Islet precursor cell (in vitro differentiated cells): Measurements from ENCODE around the gene PTCD1.

Experiments
- DNase-seq: peaks from one replicate; pipeline ENCODE4 v3.0.0-alpha.2; 2018

PTCD1 gene

DNA sequence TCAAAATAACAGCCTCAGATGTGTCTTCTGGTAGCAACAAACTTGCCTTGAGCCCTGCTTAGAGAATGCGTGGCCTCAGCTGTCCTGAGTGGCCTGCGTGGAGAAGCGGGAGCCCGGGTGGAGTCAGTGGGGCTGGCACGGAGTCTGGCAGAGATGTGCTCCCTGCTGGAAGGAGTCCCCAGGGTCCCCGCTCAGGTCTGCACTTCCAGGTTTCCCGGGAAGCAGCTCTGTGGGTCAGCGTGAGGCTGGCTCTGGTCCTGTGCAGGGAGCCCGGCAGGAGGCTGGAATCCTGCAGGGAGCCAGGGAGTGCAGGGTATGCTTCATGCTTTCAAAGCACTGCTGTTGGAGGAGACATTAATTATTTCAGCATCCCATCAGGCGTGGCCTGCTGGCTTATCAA, 10.3 kb upstream of the PTCD1 start:
- DNase-seq, result no peak

DNA sequence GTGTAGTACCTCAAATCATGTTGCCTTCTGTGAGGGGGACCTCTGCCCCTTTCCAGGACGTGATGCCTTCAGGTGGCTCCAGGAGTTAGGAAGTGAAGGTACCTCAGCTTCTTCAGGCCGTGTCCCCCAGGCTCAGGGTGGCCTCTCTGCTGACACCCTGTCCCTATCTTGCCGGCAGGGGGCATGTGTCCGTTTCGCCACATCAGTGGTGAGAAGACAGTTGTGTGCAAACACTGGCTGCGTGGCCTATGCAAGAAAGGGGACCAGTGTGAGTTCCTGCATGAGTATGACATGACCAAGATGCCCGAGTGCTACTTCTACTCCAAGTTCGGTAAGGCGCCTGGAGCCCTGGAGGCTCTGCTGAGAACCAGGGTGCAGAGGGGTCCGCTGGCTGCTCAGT, 9.3 kb upstream of the PTCD1 start:
- no peak for DNase-seq

GRCh38 chr7:99446096-99446495, 7.5 kb upstream of the PTCD1 start:
- DNase-seq, result no peak

DNA sequence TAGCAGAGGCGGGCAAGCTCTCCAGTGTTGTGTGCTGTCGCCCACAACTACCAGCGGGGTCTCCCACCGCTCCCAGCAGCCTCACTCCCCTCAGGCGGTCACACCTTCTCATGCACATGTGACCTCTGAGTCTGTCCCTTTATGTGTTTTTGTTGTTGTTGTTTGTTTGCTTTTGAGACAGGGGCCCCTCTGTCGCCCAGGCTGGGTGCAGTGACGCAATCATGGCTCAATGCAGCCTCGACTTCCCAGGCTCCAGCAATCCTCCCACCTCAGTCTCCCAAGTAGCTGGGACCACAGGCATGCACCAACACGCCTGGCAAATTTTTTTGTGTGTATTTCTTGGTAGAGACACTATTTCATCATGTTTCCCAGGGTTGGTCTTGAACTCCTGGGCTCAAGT, 1.6 kb upstream of the PTCD1 start:
- DNase-seq, result peak; percentile 70

DNA sequence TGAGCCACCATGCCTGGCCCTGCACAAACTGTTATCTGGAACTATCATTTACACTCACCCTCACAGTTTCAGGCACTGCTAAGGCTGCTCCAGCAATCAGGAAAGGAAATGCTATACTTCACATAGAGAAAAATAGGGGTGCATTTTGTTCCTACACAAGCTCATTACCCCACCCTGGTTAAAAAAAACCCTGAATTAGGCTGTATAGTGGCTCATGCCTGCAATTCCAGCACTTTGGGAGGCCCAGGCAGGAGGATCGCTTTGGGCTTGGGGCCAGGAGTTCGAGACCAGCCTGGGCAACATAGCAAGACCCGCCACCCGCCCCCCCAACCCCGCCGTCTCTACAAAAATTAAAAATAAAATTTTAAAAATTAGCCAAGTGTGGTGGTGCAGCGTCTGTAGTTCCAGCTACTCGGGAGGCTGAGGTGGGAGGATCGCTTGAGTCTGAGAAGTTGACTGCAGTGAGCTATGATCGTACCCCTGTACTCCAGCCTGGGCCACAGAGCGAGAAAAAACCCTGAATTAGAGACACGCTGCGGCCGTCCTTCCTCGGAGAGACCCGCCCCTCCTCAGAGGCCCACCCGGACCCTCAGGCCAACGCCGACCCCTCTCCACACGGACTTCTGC, 539 bp downstream of the PTCD1 start:
- no peak for DNase-seq

GRCh38 chr7:99433158-99433557, 5.4 kb downstream of the PTCD1 start:
- no peak for DNase-seq

DNA sequence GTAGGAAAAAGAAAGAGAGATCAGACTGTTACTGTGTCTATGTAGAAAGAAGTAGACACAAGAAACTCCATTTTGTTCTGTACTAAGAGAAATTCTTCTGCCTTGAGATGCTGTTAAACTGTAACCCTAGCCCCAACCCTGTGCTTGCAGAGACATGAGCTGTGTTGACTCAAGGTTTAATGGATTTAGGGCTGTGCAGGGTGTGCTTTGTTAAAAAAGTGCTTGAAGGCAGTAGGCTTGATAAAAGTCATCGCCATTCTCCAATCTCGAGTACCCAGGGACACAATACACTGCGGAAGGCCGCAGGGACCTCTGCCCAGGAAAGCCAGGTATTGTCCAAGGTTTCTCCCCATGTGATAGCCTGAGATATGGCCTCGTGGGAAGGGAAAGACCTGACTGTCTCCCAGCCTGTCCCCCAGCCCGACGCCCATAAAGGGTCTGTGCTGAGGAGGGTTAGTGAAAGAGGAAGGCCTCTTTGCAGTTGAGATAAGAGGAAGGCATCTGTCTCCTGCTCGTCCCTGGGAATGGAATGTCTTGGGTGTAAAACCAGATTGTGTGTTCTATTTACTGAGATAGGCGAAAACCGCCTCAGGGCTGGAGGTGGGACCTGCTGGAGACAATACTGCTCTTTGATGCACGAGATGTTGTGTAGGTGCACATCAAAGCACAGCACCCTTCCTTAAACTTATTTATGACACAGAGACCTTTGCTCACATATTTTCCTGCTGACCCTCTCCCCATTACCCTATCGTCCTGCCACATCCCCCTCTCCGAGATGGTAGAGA, 6.7 kb downstream of the PTCD1 start:
- DNase-seq, result peak; percentile 99

DNA sequence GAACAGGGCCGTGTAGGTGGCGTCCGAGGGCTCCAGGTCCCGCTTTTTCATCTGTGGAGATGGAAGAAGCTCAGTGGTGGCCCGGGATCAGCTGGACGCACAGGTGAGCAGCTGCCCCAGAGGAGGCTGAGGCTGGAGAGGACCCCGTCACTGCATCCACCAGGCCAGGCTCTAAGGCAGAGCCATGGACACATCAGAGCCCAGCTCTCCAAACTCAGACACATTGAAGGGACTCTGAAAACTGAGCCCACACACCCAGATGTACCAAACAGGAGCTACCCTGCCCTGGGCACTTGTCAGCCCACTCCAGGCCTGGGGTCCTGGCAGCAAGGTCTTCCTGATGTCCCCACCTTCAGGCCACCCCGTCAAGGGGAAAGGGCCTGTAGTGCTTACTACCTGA, 8.8 kb downstream of the PTCD1 start:
- no peak for DNase-seq

- no peak for DNase-seq
These were observed 9.5 kb downstream of the PTCD1 start for GRCh38 chr7:99428972-99429566.

- DNase-seq, result no peak
These were observed 13.5 kb downstream of the PTCD1 start for GRCh38 chr7:99424932-99425730.

GRCh38 chr7:99422625-99423024, 16.0 kb downstream of the PTCD1 start:
- DNase-seq, result no peak

DNA sequence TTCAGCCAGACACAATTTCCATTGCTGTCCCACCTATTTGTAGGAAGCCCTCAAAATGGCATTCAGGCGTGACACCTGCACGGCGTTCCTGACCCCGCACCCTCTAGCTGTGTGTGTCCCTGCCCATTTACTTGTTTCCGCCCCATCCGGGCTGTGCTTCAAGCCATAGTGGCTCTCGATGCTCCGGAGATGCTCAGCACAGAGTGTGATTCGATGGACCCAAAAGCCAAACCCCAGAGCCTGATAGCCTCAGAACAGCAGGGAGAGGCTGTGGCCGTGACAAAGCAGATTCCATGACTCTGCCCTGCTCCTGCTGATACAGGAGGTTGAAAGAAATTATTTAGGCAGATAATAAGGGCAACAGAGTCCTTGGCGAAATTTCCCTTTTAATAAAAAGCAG, 16.4 kb downstream of the PTCD1 start:
- peak; percentile 46 for DNase-seq

DNA sequence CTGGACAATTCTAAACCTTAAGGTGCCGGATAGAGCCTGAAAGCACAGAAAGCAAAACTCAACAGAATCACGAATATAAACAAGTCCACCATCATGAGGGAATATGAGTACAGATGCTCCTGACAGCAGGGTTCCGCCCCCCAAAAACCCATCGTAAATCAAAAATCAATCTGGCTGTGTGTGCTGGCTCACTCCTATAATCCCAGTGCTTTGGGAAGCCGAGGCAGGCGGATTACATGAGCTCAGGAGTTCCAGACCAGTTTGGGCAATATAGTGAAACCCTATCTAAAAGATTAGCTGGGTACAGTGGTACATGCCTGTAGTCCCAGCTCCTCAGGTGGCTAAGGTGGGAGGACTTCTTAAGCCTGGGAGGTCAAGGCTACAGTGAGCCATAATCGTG, 17.6 kb downstream of the PTCD1 start:
- no peak for DNase-seq

- DNase-seq, result no peak
These were observed 18.4 kb downstream of the PTCD1 start for GRCh38 chr7:99420213-99420612.

DNA sequence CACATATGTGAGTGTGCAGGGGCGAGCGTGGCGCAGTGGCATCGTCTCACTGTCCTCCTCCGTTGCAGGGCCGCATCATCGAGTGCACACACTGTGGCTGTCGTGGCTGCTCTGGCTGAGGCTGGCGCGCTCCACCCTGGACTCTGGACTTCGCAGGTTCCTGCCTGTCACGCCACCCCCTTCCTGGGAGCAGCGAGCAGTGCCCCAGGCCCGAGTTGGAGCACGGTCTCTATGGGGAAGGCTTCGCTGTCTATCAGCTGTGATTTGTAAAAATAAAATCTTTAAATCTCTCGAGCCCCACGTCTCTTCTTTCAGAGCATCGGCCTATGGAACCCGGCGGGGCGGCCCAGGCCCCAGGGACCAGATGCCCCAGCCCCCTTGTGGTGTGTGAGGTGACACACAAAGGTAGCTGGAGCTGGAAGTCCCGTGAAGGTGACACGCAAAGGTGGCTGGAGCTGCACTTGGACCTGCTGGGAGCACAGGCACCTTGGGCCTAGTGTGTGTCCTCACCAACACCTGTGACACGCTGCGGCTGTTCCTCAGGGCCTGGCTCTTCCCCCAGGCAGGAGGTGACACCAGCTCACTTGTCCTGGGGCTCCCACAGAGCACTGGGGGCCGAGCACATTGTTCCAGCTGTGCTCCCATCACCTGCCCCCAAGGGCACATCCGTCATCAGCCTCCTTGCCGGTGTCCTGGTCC, 19.1 kb downstream of the PTCD1 start:
- no peak for DNase-seq

DNA sequence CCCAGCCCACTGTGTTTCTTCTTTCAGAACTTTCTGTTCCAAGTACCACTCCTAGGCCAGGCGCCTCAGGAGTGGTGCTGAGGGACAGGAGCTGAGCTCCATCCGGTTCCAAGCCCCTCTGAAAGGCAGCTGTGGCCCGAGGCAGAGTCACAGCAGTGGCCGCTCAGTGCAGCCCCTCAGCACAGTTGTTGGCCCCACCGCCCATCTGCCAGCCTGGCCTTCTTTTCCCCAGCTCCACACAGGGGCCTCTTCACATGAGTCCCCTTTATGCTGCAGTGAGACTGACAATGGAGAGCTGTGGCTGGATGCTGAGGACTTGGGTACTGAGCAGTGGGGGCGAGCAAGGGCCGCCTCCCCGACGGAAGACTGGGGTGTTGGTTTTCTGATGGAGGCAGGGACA, 20.3 kb downstream of the PTCD1 start:
- no peak for DNase-seq

DNA sequence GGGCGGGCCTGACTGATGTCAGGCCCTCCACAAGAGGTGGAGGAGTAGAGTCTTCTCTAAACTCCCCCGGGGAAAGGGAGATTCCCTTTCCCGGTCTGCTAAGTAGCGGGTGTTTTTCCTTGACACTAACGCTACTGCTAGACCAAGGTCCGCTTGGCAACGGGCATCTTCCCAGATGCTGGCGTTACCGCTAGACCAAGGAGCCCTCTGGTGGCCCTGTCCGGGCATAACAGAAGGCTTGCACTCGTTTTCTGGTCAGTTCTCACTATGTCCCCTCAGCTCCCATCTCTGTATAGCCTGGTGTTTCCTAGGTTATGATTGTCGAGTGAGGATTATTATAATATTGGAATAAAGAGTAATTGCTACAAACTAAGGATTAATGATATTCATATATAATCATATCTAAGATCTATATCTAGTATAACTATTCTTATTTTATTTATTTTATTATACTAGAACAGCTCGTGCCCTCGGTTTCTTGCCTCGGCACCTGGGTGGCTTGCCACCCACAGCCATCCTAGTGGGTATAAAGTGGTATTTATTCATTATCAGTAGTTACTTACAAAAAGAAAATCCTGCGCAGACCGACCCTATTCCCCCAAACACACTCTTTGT, 23.0 kb downstream of the PTCD1 start:
- peak; percentile 79 for DNase-seq

- DNase-seq, result no peak
These were observed 28.0 kb downstream of the PTCD1 start for GRCh38 chr7:99410635-99411034.

- DNase-seq, result no peak
These were observed 28.8 kb downstream of the PTCD1 start for GRCh38 chr7:99409806-99410205.

- DNase-seq, result no peak
These were observed 29.4 kb downstream of the PTCD1 start for GRCh38 chr7:99409192-99409572.

DNA sequence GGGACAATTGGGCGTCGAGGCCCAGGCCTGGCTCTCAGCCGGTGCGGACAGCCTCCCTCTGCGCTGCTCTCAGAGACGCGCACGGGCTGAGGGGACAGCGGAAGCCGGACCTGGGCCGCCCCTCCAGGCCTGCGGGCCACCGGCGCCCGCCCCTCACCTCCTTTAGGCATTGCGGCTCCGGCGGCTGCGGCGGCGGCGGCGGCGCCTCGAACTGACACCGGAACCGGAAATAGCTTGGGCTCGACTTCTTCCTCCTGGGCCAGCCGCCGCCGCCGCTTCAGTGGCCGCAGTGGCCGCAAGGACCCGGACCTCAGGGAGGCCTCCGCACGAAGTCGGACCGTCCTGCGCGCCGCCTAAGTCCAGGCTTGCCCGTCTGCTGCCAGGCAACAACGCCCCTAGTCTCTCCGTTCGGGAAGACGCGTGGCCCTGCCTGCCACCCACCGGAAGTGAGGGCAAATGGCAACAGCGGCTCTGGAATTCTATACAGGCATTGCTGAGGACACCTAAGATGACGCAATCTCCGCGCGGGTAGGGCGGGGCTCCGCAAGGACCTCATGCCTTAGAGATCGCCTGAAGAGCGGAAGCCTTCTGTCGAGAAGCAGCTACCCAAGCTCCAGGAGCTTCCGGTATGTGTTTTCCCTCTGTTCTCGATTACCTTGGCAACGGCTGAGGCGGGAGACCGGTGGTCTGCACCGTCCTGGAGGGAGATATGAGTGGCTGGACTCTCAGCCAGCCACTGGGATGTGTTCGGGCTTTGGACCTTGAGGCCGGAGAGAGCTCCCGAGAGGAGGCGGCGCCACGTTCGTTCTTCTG, 30.0 kb downstream of the PTCD1 start, which contains the start of the genes BUD31 and PDAP1:
TSS of gene BUD31 (plus strand) at position 591 of the 813 bp plus-strand sequence. CDS start 2,124 bp downstream, outside the sequence.
TSS of gene PDAP1 (minus strand) at position 219 of the 813 bp plus-strand sequence. CDS start at position 170, 49 bp downstream.
- peak; percentile 97 for DNase-seq
